OCI-LY3 (cell line): ENCODE results near the gene STMN1.
A peak's percentile ranks its signal among the peaks of the same experiment; 100 is the strongest.

Source experiments
- H2AFZ ChIP-seq: fragments of 200-600, 300-600 bp; shearing (Covaris generic); 2 replicates; pipeline ENCODE4 v1.6.0; 2014; ENCODE audit warnings: antibody characterized with exemption, low read depth, low read length
- H3K27ac ChIP-seq: fragments of 200-600, 300-600 bp; sonication (generic); 2 replicates; pipeline ENCODE4 v1.5.1; 2014; ENCODE audit warnings: mild to moderate bottlenecking, low read length, moderate library complexity, mixed read lengths
- H3K27me3 ChIP-seq: fragments of 200-600, 300-600 bp; sonication (generic); 2 replicates; pipeline ENCODE4 v1.6.1; 2014; ENCODE audit warnings: low read depth, low read length, mixed read lengths
- H3K36me3 ChIP-seq: fragments of 200-600, 300-600 bp; sonication (generic); replicated peaks from 2 replicates; pipeline ENCODE3; 2014; ENCODE audit warnings: low read depth, low read length, mixed read lengths
- H3K4me1 ChIP-seq: fragments of 300-600, 200-600 bp; sonication (generic); 2 replicates; pipeline ENCODE4 v1.6.1; 2014; ENCODE audit warnings: low read length, mixed read lengths
- H3K4me2 ChIP-seq: fragments of 200-600, 300-600 bp; sonication (generic); 2 replicates; pipeline ENCODE4 v1.6.1; 2014; ENCODE audit warnings: low read length, mixed read lengths
- H3K4me3 ChIP-seq: fragments of 300-600, 200-600 bp; sonication (generic); 2 replicates; pipeline ENCODE4 v1.5.1; 2014; ENCODE audit warnings: antibody characterized with exemption, mild to moderate bottlenecking, low read length, moderate library complexity
- H3K79me2 ChIP-seq: fragments of 300-600, 200-600 bp; shearing (Covaris generic); 2 replicates; pipeline ENCODE4 v1.6.1; 2014; ENCODE audit warnings: mild to moderate bottlenecking, low read length, mixed read lengths
- H3K9ac ChIP-seq: fragments of 300-600, 200-600 bp; shearing (Covaris generic); 2 replicates; pipeline ENCODE4 v1.6.0; 2014; ENCODE audit warnings: mild to moderate bottlenecking, low read length, moderate library complexity
- H3K9me3 ChIP-seq: fragments of 200-600, 300-600 bp; shearing (Covaris generic); 2 replicates; pipeline ENCODE4 v1.6.1; 2014; ENCODE audit warnings: low read length, mixed read lengths; ENCODE audit not compliant: insufficient read depth
- H4K20me1 ChIP-seq: fragments of 200-600, 300-600 bp; sonication (generic); 2 replicates; pipeline ENCODE4 v1.6.1; 2016; ENCODE audit warnings: low read length, mixed read lengths; ENCODE audit not compliant: insufficient read depth
- EZH2phosphoT487 ChIP-seq: fragments of 200-600 bp; shearing (Covaris generic); IDR thresholded peaks from 2 replicates; pipeline ENCODE4 v1.6.1; 2018; ENCODE audit warnings: antibody characterized with exemption, mixed run types, low read depth
- TF ChIP-seq, protein P1 (sequence below): fragments of 200-600, 300-600 bp; sonication (generic); IDR thresholded peaks from 2 replicates; pipeline ENCODE4 v1.5.1; 2014; ENCODE audit warnings: antibody characterized with exemption, low read length, low read depth

Gene STMN1

DNA sequence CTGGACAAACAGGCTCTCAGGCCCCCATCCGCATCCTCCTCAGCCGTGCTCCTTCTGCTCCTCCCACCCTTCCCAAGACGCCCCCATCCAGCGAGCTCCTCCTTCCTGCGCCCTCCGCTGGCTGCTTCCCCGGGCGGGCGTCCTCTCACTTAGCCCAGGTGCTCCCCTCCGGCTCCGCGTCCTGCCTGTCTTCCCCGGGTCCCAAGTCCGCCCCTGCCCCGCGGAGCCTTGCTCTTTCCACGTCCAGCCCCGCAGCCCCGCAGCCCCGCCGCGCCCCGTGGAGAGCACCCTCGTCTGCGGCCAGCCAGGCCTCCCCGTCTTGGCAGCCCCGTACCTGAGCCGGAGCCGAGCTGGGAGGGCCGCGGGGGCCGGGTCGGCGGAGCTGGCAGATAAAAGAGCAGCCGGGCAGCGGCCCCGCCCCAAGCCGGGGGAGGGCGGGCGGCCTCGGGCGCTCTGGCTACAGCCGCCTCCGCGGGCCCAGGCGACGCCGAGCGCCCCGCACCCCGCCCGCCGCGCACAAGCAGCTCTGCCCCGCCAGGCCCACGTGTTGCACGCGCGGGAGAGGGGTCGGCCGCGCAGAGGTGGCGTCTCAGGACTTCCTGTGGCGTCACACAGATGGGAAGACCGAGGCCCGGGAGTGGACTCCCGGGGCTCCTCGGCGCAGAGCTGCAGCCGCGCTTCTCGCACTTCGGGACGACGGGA lies 30.9 kb downstream of the STMN1 start, which contains the start of gene PAQR7:
Gene PAQR7, minus strand, starts transcription at position 555 of the 702 bp plus-strand sequence. CDS start 11,869 bp downstream, outside the sequence.
- Histone ChIP-seq H3K4me2 (peak within 1 kb of the TSS; percentile 87), H3K4me1 (peaks cover 16% of the 10 kb centered on the region), H3K27me3 (no peaks in the 10 kb centered on the region), H3K9ac (peak within 1 kb of the TSS; percentile 86), H4K20me1 (no peaks in the 10 kb centered on the region), H3K79me2 (peaks cover 23% of the 10 kb centered on the region), H3K27ac (0 out of 2 replicates have a peak within 1 kb of the TSS, but pooled peaks have one; percentile 19), H3K9me3 (no peaks in the 10 kb centered on the region), H3K4me3 (peak within 1 kb of the TSS; percentile 91), H2AFZ (peak within 1 kb of the TSS; percentile 39; the same call in 1 of the 2 replicates), H3K36me3 (no peaks in the 10 kb centered on the region)
- TF ChIP-seq, protein P1, sequence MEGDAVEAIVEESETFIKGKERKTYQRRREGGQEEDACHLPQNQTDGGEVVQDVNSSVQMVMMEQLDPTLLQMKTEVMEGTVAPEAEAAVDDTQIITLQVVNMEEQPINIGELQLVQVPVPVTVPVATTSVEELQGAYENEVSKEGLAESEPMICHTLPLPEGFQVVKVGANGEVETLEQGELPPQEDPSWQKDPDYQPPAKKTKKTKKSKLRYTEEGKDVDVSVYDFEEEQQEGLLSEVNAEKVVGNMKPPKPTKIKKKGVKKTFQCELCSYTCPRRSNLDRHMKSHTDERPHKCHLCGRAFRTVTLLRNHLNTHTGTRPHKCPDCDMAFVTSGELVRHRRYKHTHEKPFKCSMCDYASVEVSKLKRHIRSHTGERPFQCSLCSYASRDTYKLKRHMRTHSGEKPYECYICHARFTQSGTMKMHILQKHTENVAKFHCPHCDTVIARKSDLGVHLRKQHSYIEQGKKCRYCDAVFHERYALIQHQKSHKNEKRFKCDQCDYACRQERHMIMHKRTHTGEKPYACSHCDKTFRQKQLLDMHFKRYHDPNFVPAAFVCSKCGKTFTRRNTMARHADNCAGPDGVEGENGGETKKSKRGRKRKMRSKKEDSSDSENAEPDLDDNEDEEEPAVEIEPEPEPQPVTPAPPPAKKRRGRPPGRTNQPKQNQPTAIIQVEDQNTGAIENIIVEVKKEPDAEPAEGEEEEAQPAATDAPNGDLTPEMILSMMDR, result peak; percentile 7; the same call in 1 of the 2 replicates
- no peak for TF ChIP-seq EZH2phosphoT487

GRCh38 chr1:25874635-25875153 lies 31.5 kb downstream of the STMN1 start:
- peak overlapping the region; percentile 91 for H3K4me3 ChIP-seq
- 0 out of 2 replicates have a peak overlapping the region, but pooled peaks have one; percentile 18 for H2AFZ ChIP-seq
- peak overlapping the region; percentile 87 for H3K4me2 ChIP-seq

DNA sequence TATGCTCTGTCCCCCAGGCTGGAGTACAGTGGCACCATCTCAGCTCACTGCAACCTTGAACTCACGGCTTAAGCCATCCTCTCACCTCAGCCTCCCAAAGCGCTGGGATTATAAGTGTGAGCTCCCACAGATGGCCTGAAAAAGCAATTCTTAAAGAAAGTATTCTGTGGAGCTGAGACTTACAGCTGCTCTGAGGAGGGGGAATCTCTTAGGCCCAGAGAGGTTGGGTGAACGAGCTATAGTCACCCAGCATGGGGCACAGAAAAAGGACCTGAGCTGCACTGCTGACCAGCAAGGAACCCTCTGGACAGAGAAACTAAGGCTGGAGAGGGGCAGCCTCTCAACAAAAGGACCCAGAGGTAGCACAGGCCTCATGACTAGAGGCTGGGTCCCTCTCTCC lies 32.0 kb downstream of the STMN1 start:
- Histone ChIP-seq H3K9ac (peak overlapping the region; percentile 86), H3K27me3 (no peaks in the 10 kb centered on the region), H3K9me3 (no peaks in the 10 kb centered on the region), H3K4me3 (peak overlapping the region; percentile 91), H3K4me2 (peak overlapping the region; percentile 87), H2AFZ (no peak overlapping the region), H3K36me3 (no peaks in the 10 kb centered on the region), H3K4me1 (peaks cover 16% of the 10 kb centered on the region), H3K79me2 (peaks cover 23% of the 10 kb centered on the region), H4K20me1 (no peaks in the 10 kb centered on the region), H3K27ac (no peak overlapping the region)
- no peak for TF ChIP-seq EZH2phosphoT487
- TF ChIP-seq, protein P1, result no peak

More at GRCh38 chr1:25874635-25875153, 31.5 kb downstream of the STMN1 start:
- no peaks in the 10 kb centered on the region for H3K9me3 ChIP-seq
- TF ChIP-seq, protein P1, result no peak
- no peak for TF ChIP-seq EZH2phosphoT487
- H3K9ac ChIP-seq, result peak overlapping the region; percentile 86
- no peaks in the 10 kb centered on the region for H3K36me3 ChIP-seq
- no peaks in the 10 kb centered on the region for H3K27me3 ChIP-seq
- H4K20me1 ChIP-seq, result no peaks in the 10 kb centered on the region
- peaks cover 23% of the 10 kb centered on the region for H3K79me2 ChIP-seq
- peaks cover 16% of the 10 kb centered on the region for H3K4me1 ChIP-seq
- H3K27ac ChIP-seq, result 0 out of 2 replicates have a peak overlapping the region, but pooled peaks have one; percentile 19

GRCh38 chr1:25873120-25873519 lies 33.1 kb downstream of the STMN1 start:
- TF ChIP-seq, protein P1, result no peak
- TF ChIP-seq EZH2phosphoT487, result no peak
- Histone ChIP-seq H2AFZ (no peak overlapping the region), H3K4me3 (no peak overlapping the region), H3K27ac (no peak overlapping the region), H3K9me3 (no peaks in the 10 kb centered on the region), H3K79me2 (peaks cover 23% of the 10 kb centered on the region), H3K4me1 (peaks cover 16% of the 10 kb centered on the region), H3K36me3 (no peaks in the 10 kb centered on the region), H3K4me2 (no peak overlapping the region), H3K9ac (no peak overlapping the region), H3K27me3 (no peaks in the 10 kb centered on the region), H4K20me1 (no peaks in the 10 kb centered on the region)
